ENCODE results near the gene GPSM3. TPM values are rescaled to one million over a fixed set of nuclear protein-coding genes. Genes with fewer than 3 reads are reported as not detected.
A peak's percentile ranks its signal among the peaks of the same experiment; 100 is the strongest.

Gene GPSM3, protein sequence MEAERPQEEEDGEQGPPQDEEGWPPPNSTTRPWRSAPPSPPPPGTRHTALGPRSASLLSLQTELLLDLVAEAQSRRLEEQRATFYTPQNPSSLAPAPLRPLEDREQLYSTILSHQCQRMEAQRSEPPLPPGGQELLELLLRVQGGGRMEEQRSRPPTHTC
- 40.1 TPM for polyA plus RNA-seq (2012; ENCODE audit: insufficient read length, low read depth)

DNA sequence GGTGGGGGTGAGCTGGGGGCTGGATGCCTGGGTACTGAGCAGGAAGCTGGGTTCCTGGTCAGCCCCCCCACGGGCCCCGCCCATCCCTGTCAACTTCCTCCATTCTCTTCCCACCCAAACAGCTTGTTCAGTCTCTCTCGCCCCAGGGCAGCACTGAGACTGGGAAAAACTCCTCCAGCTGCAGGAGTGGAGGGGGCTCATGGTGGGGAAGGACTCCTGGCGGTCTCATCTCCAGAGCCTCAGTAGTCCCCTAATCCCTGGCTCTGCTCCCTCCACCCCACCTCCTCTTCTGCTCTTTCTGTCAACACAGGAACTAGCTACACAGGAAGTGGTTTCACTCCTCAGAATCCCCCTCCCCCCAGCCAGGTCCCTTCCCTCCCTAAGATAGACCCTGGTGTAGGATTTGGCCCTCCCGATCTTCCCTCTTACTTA, at the start of gene GPSM3:
Gene GPSM3, minus strand, starts transcription at position 36 of the 432 bp plus-strand sequence. CDS start 130 bp downstream, outside the sequence.
- no peak; the same call in 1 of the 2 replicates for TF ChIP-seq POLR2AphosphoS5 (IDR thresholded peaks at IDR 0.05; ENCODE audit: low read depth, low read length)
- TF ChIP-seq, protein P1, sequence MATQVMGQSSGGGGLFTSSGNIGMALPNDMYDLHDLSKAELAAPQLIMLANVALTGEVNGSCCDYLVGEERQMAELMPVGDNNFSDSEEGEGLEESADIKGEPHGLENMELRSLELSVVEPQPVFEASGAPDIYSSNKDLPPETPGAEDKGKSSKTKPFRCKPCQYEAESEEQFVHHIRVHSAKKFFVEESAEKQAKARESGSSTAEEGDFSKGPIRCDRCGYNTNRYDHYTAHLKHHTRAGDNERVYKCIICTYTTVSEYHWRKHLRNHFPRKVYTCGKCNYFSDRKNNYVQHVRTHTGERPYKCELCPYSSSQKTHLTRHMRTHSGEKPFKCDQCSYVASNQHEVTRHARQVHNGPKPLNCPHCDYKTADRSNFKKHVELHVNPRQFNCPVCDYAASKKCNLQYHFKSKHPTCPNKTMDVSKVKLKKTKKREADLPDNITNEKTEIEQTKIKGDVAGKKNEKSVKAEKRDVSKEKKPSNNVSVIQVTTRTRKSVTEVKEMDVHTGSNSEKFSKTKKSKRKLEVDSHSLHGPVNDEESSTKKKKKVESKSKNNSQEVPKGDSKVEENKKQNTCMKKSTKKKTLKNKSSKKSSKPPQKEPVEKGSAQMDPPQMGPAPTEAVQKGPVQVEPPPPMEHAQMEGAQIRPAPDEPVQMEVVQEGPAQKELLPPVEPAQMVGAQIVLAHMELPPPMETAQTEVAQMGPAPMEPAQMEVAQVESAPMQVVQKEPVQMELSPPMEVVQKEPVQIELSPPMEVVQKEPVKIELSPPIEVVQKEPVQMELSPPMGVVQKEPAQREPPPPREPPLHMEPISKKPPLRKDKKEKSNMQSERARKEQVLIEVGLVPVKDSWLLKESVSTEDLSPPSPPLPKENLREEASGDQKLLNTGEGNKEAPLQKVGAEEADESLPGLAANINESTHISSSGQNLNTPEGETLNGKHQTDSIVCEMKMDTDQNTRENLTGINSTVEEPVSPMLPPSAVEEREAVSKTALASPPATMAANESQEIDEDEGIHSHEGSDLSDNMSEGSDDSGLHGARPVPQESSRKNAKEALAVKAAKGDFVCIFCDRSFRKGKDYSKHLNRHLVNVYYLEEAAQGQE (IDR thresholded peaks at IDR 0.05; ENCODE audit: insufficient read depth in 1 of 2, low read depth in 2 of 2, low read length in 2 of 2): peak in 1 of 2 experiments; percentile 32; a peak in 1 of 4 replicates

DNA sequence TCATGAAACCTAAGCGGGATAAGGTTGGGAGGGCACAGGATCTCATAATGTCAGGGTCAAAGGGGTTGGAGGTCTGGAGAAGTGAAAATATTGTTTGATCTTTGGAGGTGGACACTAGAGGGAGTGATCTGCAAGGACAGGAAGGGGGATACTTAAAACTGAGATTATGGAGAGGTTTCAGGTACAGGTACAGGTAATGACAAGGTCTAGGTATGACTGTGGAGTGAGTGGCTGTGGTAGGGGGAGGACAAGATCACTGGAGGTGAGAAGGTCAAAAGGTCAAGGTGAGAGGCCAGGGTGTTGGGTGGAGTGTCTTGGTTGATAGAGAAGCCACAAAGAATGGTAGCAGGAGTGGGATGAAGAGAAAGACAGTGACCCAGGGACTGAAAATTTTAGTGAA, 48.2 kb upstream of the GPSM3 start:
- TF ChIP-seq FOXP2 (optimal IDR thresholded peaks at IDR 0.05; ENCODE audit: borderline replicate concordance, extremely low read depth, extremely low read length, insufficient read depth) (no peak), SIN3A (IDR thresholded peaks at IDR 0.05; ENCODE audit: borderline replicate concordance, insufficient read depth, low read length) (no peak), POLR2AphosphoS5 (IDR thresholded peaks at IDR 0.05; ENCODE audit: low read depth, low read length) (no peak), TAF1 (IDR thresholded peaks at IDR 0.05; ENCODE audit: borderline replicate concordance, insufficient read depth, low read length) (no peak)
- TF ChIP-seq, protein P1 (IDR thresholded peaks at IDR 0.05; ENCODE audit: insufficient read depth in 1 of 2, low read depth in 2 of 2, low read length in 2 of 2): no peak

DNA sequence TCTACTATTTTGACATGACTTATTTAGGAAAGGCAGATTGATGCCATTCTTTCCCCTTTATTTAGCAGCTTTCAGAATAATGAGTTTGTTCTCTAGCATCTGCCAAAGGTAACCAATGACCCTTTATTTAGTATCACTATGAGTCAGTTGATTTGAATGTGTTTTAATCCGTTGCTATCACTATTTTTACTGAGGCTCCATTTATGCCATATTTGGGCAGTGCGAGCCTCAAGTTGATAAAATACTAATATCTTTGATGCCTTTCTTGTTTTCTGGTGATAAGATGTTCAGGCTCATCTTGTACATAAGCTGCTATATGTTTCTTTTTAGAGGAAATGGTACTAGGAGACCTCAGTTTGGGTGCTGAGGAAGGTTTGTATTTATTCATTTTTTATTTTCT, 47.0 kb upstream of the GPSM3 start:
- TF ChIP-seq FOXP2 (optimal IDR thresholded peaks at IDR 0.05; ENCODE audit: borderline replicate concordance, extremely low read depth, extremely low read length, insufficient read depth) (no peak), POLR2AphosphoS5 (IDR thresholded peaks at IDR 0.05; ENCODE audit: low read depth, low read length) (no peak), SIN3A (IDR thresholded peaks at IDR 0.05; ENCODE audit: borderline replicate concordance, insufficient read depth, low read length) (no peak), TAF1 (IDR thresholded peaks at IDR 0.05; ENCODE audit: borderline replicate concordance, insufficient read depth, low read length) (no peak)
- TF ChIP-seq, protein P1 (IDR thresholded peaks at IDR 0.05; ENCODE audit: insufficient read depth in 1 of 2, low read depth in 2 of 2, low read length in 2 of 2): no peak

DNA sequence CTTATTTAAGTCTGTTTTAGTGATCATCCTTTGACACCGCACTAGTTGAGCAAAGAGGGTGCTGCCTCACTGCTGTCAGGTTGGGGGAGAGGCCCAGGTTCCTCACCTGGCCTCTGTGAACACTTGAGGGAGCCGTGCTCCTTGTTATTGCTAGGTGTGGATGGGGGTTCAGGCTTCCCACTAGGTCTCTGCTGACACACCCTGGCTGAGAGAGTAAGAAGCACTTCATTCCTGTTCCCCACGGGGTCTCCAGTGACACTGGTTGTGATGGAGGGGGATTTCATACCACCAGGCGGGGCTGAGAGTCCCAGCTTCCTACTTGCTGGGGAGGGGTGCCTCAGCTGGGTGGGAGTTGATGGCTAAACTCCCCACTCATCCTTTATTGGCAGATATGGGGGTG, 42.5 kb upstream of the GPSM3 start:
- TF ChIP-seq SIN3A (IDR thresholded peaks at IDR 0.05; ENCODE audit: borderline replicate concordance, insufficient read depth, low read length) (no peak), POLR2AphosphoS5 (IDR thresholded peaks at IDR 0.05; ENCODE audit: low read depth, low read length) (no peak), FOXP2 (optimal IDR thresholded peaks at IDR 0.05; ENCODE audit: borderline replicate concordance, extremely low read depth, extremely low read length, insufficient read depth) (no peak), TAF1 (IDR thresholded peaks at IDR 0.05; ENCODE audit: borderline replicate concordance, insufficient read depth, low read length) (no peak)
- TF ChIP-seq, protein P1 (IDR thresholded peaks at IDR 0.05; ENCODE audit: insufficient read depth in 1 of 2, low read depth in 2 of 2, low read length in 2 of 2): no peak

DNA sequence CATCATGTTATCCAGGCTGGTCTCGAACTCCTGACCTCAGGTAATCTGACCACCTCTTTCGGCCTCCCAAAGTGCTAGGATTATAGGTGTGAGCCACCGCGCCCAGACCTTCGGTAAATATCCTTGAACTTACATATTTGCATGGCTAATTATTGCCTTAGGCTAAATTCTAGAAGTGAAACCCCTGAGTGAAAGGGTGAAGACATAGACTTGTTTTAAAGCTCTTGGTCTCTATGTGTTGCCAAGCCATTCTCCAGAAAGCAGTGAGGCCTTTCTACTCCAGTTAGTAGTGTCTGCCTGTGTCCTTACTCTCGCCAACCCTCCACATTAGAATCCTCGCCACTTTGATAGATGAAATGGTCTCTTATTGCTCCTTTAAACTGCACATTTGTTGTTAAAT, 34.0 kb upstream of the GPSM3 start:
- TF ChIP-seq POLR2AphosphoS5 (IDR thresholded peaks at IDR 0.05; ENCODE audit: low read depth, low read length): no peak
- TF ChIP-seq TAF1 (IDR thresholded peaks at IDR 0.05; ENCODE audit: borderline replicate concordance, insufficient read depth, low read length): no peak
- no peak for TF ChIP-seq SIN3A (IDR thresholded peaks at IDR 0.05; ENCODE audit: borderline replicate concordance, insufficient read depth, low read length)
- no peak for TF ChIP-seq FOXP2 (optimal IDR thresholded peaks at IDR 0.05; ENCODE audit: borderline replicate concordance, extremely low read depth, extremely low read length, insufficient read depth)

All from PFSK-1 (cell line).